ENCODE results near the gene WDR55.
"Not testable (repeated sequence)": the region's sequence is repeated elsewhere in the genome, so short reads cannot be mapped to it uniquely, and the experiment has no call there.

WDR55 gene

DNA sequence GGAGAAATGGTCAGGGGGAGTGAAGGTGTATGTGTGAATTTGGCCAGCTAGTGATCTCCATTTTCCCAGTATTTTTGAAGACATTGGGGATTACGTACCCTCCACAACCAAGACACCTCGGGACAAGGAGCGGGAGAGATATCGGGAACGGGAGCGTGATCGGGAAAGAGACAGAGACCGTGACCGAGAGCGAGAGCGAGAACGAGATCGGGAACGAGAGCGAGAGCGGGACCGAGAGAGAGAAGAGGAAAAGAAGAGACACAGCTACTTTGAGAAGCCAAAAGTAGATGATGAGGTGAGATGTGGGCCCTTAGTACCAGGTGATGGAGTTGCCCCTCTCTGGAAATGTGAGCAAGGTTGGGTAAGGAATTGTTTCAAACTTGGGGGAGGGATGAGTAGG lies 5.8 kb upstream of the WDR55 start:
- no peak for DNase-seq (ENCODE audit: low spot score)

DNA sequence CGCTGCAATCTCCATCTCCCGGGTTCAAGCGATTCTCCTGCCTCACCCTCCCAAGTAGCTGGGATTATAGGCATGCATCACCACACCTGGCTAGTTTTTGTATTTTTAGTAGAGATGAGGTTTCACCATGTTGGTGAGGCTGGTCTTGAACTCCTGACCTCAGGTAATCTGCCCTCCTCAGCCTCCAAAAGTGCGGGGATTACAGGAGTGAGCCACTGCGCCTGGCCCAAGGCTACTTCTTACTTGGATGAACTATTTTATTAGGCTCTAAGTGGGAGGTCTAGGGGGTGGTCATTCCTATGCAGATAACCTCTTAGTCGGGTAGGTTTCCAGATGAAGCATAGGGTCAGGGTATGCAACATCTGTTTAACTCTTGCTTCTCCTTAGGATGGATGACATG lies 4.3 kb upstream of the WDR55 start:
- not testable (repeated sequence) for DNase-seq (ENCODE audit: low spot score)

DNA sequence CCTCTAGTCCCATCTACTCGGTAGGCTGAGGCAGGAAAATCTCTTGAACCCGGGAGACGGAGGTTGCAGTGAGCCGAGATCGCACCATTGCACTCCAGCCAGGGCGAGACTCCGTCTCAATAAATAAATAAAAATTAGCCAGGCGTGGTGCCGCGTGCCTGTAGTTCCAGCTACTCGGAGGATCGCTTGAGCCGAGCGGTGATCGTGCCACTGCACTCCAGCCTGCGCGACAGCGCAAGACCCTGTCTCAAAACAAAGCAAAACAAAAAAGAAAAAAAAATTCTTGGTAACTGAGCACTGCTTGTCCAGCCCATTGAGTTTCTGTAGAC lies 710 bp upstream of the WDR55 start:
- DNase-seq (ENCODE audit: low spot score): no peak

DNA sequence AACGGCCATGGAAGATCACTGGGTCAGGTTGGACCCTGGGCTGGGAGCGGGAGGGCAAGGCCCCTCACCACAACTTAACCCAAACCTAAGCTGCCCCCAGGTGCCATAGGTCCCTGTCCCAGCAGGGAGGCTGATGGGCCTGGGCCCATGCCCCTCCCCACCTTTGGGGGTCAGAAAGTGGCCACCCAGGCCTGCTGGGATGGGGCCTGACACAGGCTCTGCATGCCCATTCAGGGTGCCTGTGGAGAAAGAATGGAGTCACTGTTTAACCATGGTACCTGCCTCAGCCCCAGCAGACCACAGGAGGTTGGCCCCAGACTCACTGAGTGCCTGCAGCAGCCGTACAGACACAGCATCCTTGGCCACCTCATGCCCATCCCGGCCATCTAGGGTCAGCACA lies 6.3 kb downstream of the WDR55 start:
- not testable (repeated sequence) for DNase-seq (ENCODE audit: low spot score)

DNA sequence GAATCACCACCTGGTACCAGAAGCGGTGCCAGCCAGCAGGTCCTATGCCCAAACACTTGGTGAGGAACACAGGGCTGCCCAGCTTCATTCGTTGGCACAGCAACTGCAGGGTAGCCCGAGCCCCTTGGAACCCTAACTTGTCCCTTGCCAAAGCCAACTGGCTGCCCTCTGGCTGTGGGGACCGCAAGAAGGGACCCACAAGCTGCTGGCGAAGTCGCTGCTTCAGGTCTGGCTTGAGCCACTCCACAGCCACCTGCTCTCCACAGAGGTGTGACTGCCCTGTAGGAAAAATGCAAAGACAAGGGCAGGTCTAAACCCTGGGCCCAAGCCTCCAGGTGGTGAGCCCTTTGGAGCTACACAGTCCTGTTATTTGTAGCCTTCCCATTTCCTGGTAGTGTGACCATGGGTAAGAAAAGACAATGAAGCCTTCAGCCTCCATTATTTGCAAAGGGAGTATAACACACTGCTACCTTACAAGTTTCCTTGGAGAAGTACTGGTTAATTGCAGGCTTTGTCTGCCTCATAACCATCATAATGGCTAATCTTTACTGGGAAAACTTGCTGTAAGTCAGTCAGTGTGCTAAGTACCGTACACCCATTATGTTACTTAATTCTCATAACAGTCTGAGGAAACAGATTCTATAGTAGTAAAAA lies 6.9 kb downstream of the WDR55 start:
- no peak for DNase-seq (ENCODE audit: low spot score)

DNA sequence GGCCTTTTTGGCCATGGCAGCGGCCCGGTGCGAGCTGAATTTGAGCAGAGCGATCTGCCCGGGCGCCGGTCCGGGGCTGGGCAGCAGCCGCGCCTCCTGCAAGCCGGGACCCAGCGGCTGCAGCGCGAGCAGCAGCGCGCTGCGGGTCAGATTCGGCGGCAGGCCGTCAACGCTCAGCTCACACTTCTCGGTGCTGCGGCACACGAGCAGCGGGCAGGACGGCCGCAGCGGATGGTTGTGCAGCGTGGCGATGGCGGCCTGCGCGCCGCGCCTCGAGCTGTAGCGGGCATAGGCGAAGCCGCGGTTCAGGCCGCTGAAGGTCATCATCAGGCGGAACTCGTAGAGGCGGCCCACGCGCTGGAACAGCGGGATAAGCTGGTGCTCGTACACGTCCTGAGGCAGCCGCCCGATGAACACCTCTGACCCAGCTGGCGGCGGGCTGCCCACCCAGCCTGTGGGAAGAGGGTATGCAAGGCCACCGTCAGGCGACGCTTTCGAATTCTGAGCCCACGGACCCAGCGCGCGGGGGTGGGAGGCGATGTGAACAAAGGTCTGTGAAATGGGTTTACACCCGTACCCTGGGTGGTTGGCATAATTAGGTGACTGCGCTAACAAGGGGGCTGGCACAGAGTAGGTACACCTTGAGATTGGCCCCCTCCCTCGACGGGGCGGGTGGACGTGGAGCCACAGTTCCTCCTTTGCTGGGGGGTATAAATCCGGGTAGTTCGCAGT lies 7.9 kb downstream of the WDR55 start:
- DNase-seq (ENCODE audit: low spot score): no peak

DNA sequence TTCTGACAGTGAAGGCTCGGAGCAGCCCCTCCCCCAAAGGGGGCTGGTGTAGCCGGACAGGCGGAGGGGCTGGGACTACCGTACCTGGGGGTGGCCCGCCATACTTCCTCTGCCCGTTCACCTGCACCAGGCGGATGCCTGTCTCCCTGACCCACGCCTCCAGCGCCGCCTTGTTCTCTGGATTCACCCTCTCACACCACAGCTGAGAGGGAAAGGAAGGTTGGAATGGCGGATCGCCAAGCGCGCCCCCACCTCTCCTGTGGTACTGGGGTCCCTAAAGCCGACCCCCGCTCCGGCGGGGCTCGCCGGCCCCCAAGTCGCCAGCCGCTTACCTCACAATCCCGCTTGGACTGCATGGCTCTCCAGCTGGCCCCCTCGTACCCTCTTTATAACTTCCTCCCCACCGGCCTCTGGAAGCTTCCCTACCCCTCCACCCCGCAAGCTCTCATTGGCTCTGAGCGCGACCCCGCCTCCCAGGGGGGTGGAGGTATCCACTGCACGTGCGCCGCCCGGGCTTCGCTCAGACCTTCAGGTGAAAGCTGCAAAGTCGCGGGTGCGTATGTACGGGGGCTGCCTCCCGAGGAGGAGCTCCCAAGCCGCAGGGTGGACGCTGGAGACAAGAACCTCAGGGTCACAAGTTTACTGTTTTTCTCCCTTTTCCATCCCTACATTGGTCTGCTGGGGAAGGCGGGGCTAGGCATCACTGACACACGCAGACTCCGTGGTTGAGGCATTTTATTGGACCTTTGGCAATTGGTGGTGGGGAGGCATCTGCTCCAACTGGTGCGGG lies 8.7 kb downstream of the WDR55 start, which contains the start of gene DND1:
Gene DND1 (minus strand): TSS at position 390 of the 790 bp plus-strand sequence. CDS start 34 bp downstream, at position 356.
- DNase-seq (ENCODE audit: low spot score): no peak

DNA sequence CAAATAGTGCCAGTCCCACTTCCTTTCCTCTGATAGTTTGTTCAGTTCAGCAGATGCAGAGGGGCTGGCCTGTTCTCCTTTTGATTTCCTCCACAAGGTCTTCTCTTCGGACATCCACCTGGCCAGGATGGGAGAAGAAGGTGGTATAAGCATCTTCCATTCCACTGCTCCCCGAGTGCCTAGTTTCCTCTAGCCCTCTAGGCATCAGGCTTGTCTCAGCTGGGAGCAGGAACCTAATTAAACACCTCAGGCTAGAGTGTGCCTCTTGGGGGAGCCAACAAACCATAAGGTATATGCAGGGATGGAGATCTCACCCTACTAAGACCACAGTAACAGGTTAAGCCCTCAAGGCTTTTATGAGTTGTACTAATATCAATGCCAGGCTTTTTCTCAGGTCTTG lies 9.5 kb downstream of the WDR55 start:
- DNase-seq (ENCODE audit: low spot score): no peak

DNA sequence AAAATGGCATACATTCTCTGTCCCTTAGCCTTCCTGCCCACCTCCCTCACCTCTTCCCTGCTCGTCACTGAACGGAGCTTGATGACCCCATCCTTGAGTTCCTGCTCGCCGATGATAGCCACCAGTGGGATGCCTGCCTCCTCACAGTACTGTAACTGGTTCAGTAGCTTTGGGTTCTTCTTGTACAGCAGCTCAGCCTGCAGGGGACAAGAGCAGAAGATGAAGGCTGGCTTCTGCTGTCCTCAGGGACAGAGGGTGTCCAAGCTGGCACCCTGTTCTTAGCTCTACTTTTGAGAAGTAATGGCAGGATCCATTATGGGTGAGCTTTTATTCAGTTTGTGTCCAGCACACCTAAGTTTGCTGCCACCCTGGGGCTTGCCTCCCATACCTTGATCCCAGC lies 9.9 kb downstream of the WDR55 start:
- DNase-seq (ENCODE audit: low spot score): no peak

DNA sequence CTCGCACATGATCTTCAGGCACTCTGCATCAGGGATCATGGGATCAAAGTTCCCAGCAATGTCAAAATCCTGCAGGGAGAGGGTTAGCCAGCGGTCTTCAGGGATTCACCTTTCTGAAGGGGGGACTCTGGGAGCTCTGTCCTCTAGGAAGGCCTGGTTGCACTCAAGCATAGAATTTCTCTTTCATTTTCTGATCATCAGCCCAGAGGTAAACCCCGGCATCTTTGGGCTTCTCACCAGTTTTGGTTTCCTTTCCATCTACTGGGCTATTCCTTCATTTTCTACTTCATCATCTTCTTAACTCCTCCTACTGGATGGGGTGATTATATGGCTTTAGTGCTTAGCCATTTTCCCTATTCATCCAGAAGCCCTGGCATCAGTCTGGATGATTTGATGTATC lies 13.2 kb downstream of the WDR55 start:
- DNase-seq (ENCODE audit: low spot score): no peak

DNA sequence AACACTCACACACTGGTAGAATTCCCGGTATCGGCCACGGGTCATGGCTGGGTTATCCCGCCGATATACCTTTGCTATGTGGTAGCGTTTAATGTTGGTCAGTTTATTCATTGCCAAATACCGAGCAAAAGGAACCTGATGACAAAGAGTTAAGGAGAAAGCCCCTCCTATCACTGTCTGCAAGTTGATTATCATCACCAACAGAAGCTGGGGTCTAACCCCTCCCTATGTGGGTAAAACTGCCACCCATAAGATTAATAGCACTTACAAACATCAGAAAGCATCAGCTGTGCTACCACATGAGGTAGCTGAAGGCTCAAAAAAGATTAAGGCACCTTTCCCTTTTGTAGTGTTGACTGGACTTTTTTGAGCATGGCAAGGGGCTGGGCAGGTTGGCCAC lies 14.3 kb downstream of the WDR55 start:
- no peak for DNase-seq (ENCODE audit: low spot score)

DNA sequence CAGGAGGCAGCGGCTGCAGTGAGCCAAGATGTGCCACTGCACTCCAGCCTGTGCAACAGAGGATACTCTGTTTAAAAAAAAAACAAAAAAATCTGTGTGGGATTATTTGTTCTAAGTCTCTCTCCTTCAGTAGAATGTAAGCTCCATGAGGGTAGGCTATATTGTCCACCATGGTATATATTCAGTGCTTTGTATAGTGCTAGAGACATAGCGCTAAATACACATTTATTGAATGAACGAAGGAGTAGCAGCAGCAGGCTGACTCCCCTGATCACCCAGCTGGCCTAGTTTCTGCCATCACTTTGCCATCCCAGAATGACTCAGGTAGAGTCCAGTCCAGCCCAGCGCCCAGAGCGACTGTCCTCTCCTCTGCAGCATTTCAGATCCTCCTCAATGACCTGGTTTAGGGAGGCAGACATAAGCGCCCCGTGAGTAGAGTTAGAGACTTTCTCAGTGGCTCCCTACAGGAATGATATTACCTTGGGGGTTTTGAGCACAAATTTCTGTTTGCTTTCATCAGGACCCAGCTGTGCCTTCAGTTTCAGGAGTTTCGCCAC lies 25.8 kb downstream of the WDR55 start:
- no peak for DNase-seq (ENCODE audit: low spot score)

DNA sequence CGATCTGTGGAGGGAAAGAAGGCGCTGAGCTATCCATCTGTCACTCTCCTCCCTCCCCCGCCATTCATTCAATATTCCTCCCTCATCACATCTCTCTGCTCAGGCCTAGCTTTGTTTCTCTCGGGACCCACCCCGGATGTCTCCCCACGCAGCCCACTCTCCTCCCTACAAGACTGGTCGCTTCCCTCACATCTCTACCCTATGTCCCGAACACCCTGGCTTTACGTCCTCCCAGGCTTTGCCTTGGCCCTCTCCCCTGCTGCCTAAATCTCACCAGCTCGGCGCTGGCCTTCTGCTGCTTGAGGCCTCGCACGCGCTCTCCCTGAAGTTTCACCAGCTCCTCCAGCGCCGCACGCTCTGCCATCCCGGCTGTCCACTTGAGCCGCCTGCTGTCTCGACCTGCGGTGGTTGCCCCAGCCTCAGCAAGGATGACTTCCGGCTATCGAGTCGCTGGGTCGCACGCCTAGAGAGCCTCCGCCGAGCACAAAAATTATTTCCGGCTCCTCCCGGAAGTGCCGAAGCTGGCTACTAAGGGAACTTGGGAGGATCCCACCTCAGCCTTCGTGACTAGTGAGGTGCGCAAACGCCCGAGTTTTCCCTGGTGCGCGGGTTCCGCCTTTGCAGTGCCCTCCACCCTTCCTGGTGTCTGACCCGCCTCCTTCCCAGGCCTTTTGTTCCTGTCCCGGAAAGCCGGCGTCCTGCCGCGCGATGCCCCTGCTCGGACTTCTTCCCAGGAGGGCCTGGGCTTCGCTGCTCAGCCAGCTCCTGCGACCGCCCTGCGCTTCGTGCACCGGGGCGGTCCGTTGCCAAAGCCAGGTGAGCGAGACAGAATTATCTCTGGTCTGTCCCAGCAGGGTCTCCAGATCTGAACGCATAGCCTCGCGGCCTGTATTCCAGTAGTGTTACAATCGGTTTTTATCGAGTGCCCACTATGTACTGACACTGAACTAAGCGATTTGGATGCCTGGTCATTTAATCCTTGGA lies 26.5 kb downstream of the WDR55 start, which contains the start of the genes HARS1 and HARS2:
Gene HARS1 (minus strand): TSS at position 430 of the 984 bp plus-strand sequence. CDS start 66 bp downstream, at position 364.
Gene HARS2 (plus strand): TSS at position 515 of the 984 bp plus-strand sequence. CDS start 194 bp downstream, at position 709.
- DNase-seq (ENCODE audit: low spot score): peak; percentile 97

DNA sequence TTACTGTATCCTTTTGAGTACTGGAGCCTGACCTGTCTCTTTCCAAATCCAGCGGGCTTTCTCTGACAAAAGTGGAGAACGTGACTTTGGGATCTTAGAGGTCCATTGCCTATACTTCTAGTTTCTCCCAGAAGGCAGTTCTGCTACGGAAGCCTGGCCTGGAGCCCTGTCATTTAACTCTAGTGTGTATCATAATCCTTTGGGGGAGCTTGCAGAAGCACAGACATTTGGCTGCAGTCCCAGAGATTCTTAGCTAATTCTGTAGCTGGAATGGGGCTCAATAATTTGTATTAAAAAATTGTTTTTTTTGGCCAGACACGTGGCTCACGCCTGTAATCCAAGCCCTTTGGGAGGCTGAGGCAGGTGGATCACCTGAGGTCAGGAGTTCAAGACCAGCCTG lies 29.6 kb downstream of the WDR55 start:
- no peak for DNase-seq (ENCODE audit: low spot score)

DNA sequence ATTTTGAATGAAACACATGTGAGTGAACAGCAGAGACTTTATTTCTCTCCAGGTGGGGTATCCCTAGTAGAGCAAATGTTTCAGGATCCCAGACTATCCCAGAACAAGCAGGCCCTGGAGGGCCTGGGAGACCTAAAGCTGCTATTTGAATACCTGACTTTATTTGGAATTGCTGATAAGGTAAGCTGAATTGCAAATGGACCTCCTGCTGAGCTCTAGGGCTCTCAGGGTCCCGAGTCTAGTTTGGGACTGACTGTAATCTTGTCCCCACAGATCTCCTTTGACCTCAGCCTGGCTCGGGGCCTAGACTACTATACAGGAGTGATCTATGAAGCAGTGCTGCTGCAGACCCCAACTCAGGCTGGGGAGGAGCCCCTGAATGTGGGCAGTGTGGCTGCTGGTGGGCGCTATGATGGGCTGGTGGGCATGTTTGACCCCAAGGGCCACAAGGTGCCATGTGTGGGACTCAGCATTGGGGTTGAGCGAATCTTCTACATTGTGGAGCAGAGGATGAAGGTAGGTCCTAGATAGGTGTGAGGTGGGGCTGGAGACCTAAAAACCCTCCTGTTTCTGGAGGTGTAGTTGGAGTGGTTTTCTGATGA lies 32.3 kb downstream of the WDR55 start:
- DNase-seq (ENCODE audit: low spot score): no peak

DNA sequence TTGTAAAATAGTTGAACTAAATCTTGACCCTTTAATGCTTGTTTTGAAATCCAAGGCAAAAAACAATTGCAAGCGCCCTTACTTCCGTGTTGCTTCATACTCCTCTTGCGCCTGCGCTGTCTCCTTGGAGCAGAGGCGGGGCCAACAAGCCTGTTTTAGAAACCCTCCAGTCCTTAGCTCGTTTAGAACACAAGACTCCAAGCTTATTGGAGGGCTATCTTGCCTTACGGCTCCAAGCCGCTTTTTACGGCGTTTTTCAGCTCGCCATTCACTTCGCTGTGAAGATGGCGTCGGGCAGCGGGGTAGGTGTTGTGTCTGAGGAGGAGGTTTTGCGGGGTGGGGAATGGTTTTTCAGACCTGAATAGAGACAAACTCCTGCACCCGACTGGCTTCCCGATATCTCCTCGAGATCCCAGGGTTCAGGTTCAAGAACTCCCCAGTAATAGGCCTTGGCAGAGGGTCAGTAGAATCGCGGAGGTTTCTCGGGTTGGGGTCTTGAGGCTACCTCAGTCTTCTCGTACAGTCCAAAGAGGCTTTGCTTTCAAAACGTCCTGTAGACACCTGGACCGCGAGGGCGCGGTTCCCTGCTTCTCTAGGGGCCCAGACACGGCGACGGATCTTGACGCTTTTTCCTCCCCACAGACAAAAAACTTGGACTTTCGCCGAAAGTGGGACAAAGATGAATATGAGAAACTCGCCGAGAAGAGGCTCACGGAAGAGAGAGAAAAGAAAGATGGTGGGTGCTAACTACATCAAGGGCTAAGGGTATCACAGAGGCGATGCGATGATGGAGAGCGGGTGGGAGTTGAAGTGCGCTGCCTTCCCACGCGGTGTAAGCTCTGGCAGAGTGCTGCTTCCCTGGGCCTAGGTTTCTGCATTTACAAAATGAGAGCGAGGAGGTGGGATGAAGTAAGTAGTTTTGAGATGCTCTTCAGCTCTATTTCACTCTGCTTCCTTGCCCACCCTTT lies 35.8 kb downstream of the WDR55 start, which contains the start of gene ZMAT2:
Gene ZMAT2 (plus strand): TSS at position 271 of the 968 bp plus-strand sequence. CDS start 14 bp downstream, at position 285.
- DNase-seq (ENCODE audit: low spot score): peak; percentile 100

DNA sequence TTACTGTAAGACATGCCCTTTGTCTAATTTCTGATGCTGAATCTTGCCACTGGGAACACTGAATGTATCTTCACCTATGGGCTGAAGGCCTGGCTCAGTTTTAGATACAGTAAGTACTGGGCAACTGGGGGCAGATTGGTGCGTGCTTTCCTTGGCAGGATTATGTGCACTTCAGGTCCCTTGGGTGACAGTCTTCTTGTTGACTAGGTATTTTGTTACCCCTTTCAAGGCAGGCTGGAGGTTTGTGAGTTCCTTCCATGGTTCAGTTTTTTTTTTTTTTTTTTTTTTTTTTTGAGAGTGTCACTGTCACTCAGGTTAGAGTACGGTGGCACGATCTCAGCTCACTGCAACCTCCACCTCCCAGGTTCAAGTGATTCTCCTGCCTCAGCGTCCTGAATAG lies 43.1 kb downstream of the WDR55 start:
- DNase-seq (ENCODE audit: low spot score): no peak

DNA sequence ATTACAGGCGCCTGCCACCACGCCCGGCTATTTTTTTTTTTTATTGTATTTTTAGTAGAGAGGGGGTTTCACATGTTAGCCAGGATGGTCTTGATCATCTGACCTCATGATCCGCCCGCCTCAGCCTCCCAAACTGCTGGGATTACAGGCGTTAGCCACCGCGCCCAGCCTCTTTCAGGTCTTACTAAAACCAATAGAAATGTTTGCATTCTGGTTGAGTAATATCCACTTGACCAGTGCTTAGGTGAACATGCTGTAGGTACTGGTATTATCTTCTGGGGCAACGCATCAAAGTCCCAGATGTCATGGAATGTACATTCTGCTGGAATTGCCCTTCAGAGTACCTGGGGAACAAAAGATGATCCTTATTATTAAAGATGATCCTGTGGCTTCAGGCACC lies 44.1 kb downstream of the WDR55 start:
- not testable (repeated sequence) for DNase-seq (ENCODE audit: low spot score)

DNA sequence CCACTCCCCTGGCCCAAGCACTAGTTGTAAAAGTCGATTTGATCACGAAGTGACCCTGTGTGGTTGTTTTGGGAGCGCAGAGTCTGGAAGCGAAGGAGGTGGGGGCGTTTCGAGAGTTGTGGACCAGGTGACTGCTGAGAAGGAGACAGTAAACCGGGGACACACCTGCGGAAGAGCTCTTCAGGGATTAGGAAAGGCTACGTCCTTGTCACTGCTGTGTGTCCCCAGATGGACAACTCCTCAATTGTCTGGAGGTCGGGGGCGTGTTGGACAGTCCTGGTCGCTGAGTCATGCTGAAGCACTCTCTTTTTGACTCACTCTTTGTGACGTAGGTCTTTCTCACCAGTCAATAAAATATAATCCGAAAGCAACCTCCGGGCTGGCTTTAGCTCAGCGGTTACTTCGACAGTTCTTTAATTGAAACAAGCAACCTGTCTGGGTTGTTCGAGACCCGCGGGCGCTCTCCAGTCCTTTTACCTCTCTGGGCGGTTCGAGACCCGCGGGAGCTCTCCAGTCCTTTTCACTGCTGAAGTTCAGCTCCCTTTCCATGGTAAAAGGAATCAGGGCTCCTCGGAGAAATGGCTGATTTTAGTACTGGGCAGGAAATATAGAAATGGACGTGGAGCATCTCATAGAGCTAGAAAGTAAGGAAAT lies 46.3 kb downstream of the WDR55 start:
- peak; percentile 93 for DNase-seq (ENCODE audit: low spot score)
